Neural progenitor cell (in vitro differentiated cells): ENCODE results near the gene VSIG10L2. TPM values are rescaled to one million over a fixed set of nuclear protein-coding genes. Genes with fewer than 3 reads are reported as not detected.

Experiments used
- DNase-seq: peaks from one replicate; pipeline ENCODE4 v3.0.0-alpha.2; 2016; ENCODE audit warnings: low spot score
- H2AFZ ChIP-seq: fragments of 200-600 bp; sonication (generic); replicated peaks from 2 replicates; pipeline ENCODE4 v1.6.1; 2016; ENCODE audit warnings: antibody characterized with exemption
- H3F3A ChIP-seq: fragments of 200-600 bp; sonication (generic); 2 replicates; pipeline ENCODE4 v1.6.1; 2016; ENCODE audit warnings: antibody characterized with exemption, low read depth
- H3K27ac ChIP-seq: fragments of 200-600 bp; sonication (generic); 2 replicates; pipeline ENCODE4 v1.5.1; 2016; ENCODE audit warnings: mild to moderate bottlenecking
- H3K27me3 ChIP-seq: fragments of 200-600 bp; sonication (generic); 2 replicates; pipeline ENCODE4 v1.6.1; 2016; ENCODE audit warnings: mild to moderate bottlenecking, moderate library complexity
- H3K36me3 ChIP-seq: fragments of 200-600 bp; sonication (generic); 2 replicates; pipeline ENCODE4 v1.5.1; 2016
- H3K4me1 ChIP-seq: fragments of 200-600 bp; sonication (generic); 2 replicates; pipeline ENCODE4 v1.6.1; 2016; ENCODE audit warnings: mixed run types
- H3K4me2 ChIP-seq: fragments of 200-600 bp; sonication (generic); 2 replicates; pipeline ENCODE4 v1.6.1; 2016
- H3K4me3 ChIP-seq: fragments of 200-600 bp; sonication (generic); 2 replicates; pipeline ENCODE4 v1.5.1; 2016
- H3K79me2 ChIP-seq: fragments of 200-600 bp; sonication (generic); 2 replicates; pipeline ENCODE4 v1.6.1; 2016; ENCODE audit warnings: low read depth
- H3K9ac ChIP-seq: fragments of 200-600 bp; sonication (generic); 2 replicates; pipeline ENCODE4 v1.6.1; 2016
- H3K9me3 ChIP-seq: fragments of 200-600 bp; sonication (generic); 2 replicates; pipeline ENCODE4 v1.5.1; 2016; ENCODE audit warnings: low read depth
- H4K20me1 ChIP-seq: fragments of 200-600 bp; sonication (generic); 2 replicates; pipeline ENCODE4 v1.6.1; 2016; ENCODE audit warnings: low read depth
- H3K27ac Mint-ChIP-seq: 3 replicates; pipeline ENCODE4 v1.8.0; 2021; ENCODE audit warnings: mixed read lengths
- H3K27me3 Mint-ChIP-seq: 2 replicates; pipeline ENCODE4 v1.8.0; 2022; ENCODE audit warnings: low read depth, mild to moderate bottlenecking, inconsistent platforms, moderate library complexity, mixed read lengths; ENCODE audit not compliant: insufficient read depth
- H3K36me3 Mint-ChIP-seq: 3 replicates; pipeline ENCODE4 v1.8.0; 2021; ENCODE audit warnings: mixed read lengths
- H3K4me1 Mint-ChIP-seq: 3 replicates; pipeline ENCODE4 v1.8.0; 2021; ENCODE audit warnings: mixed read lengths
- H3K4me3 Mint-ChIP-seq: 3 replicates; pipeline ENCODE4 v1.8.0; 2021; ENCODE audit warnings: mild to moderate bottlenecking, moderate library complexity, mixed read lengths
- H3K9me3 Mint-ChIP-seq: 3 replicates; pipeline ENCODE4 v1.8.0; 2020; ENCODE audit warnings: mixed read lengths
- CTCF ChIP-seq: fragments of 200-600 bp; sonication (generic); IDR thresholded peaks from 2 replicates; pipeline ENCODE4 v1.5.1; 2017; ENCODE audit warnings: antibody characterized with exemption, mild to moderate bottlenecking
- EZH2 ChIP-seq: fragments of 200-600 bp; sonication (generic); IDR thresholded peaks from 2 replicates; pipeline ENCODE4 v1.6.1; 2017; ENCODE audit warnings: antibody characterized with exemption, mild to moderate bottlenecking, moderate library complexity
- EZH2phosphoT487 ChIP-seq: fragments of 200-600 bp; sonication (generic); IDR thresholded peaks from 2 replicates; pipeline ENCODE4 v1.6.1; 2017; ENCODE audit warnings: antibody characterized with exemption
- total RNA-seq: library from RNA; depleted of rRNA; stranded (reverse); fragments of >200 nt; gene quantifications from 2 replicates; pipeline ENCODE4 v1.2.3, GENCODE V29; 2015; ENCODE audit warnings: low replicate concordance

The VSIG10L2 gene
- total RNA-seq, 1 donor from 2014 or later: not detected

- Mint-ChIP-seq H3K4me3 (no peak overlapping the region), H3K27me3 (no peaks in the 10 kb centered on the region), H3K9me3 (no peaks in the 10 kb centered on the region), H3K36me3 (peaks cover 69% of the 10 kb centered on the region), H3K4me1 (peaks cover 13% of the 10 kb centered on the region), H3K27ac (no peak overlapping the region)
- H3K27me3 ChIP-seq: no peaks in the 10 kb centered on the region
- no peak overlapping the region for H3K4me2 ChIP-seq
- H4K20me1 ChIP-seq: no peaks in the 10 kb centered on the region
- peaks cover under 1% of the 10 kb centered on the region for H3F3A ChIP-seq
- no peak overlapping the region for H3K4me3 ChIP-seq
- no peaks in the 10 kb centered on the region for H3K9me3 ChIP-seq
- H3K27ac ChIP-seq: peak overlapping the region; percentile 11
- TF ChIP-seq EZH2 (no peak), EZH2phosphoT487 (no peak), CTCF (no peak)
- H3K9ac ChIP-seq: no peak overlapping the region
- no peak for DNase-seq
- H3K79me2 ChIP-seq: no peaks in the 10 kb centered on the region
- H2AFZ ChIP-seq: no peak overlapping the region
- peaks cover 8% of the 10 kb centered on the region for H3K36me3 ChIP-seq
- H3K4me1 ChIP-seq: peaks cover 15% of the 10 kb centered on the region
Measured at GRCh38 chr11:125990244-125990643, 44.4 kb downstream of the VSIG10L2 start.

- peaks cover 20% of the 10 kb centered on the region for H3K4me1 Mint-ChIP-seq
- no peak overlapping the region for H3K27ac ChIP-seq
- no peak overlapping the region for H3K4me3 Mint-ChIP-seq
- no peak overlapping the region for H3K27ac Mint-ChIP-seq
- H3K36me3 ChIP-seq: peaks cover 8% of the 10 kb centered on the region
- H2AFZ ChIP-seq: no peak overlapping the region
- no peaks in the 10 kb centered on the region for H3K9me3 ChIP-seq
- H3K27me3 Mint-ChIP-seq: no peaks in the 10 kb centered on the region
- no peaks in the 10 kb centered on the region for H4K20me1 ChIP-seq
- no peak overlapping the region for H3K4me3 ChIP-seq
- H3F3A ChIP-seq: peaks cover 3% of the 10 kb centered on the region
- peaks cover 17% of the 10 kb centered on the region for H3K4me1 ChIP-seq
- H3K79me2 ChIP-seq: no peaks in the 10 kb centered on the region
- H3K27me3 ChIP-seq: no peaks in the 10 kb centered on the region
- no peak for TF ChIP-seq EZH2phosphoT487
- TF ChIP-seq EZH2: no peak
- TF ChIP-seq CTCF: no peak
- peaks cover 63% of the 10 kb centered on the region for H3K36me3 Mint-ChIP-seq
- no peak overlapping the region for H3K4me2 ChIP-seq
- no peaks in the 10 kb centered on the region for H3K9me3 Mint-ChIP-seq
- no peak for DNase-seq
- no peak overlapping the region for H3K9ac ChIP-seq
Measured at GRCh38 chr11:125992893-125993292, 47.0 kb downstream of the VSIG10L2 start.

- H3K9ac ChIP-seq: no peak overlapping the region
- DNase-seq: no peak
Measured at GRCh38 chr11:125994509-125994908, 48.7 kb downstream of the VSIG10L2 start.

More at GRCh38 chr11:125994509-125994908, 48.7 kb downstream of the VSIG10L2 start:
- Histone ChIP-seq H3K4me2 (no peak overlapping the region), H3K27ac (no peak overlapping the region), H4K20me1 (no peaks in the 10 kb centered on the region), H3K4me3 (no peak overlapping the region), H3F3A (peaks cover 3% of the 10 kb centered on the region), H2AFZ (no peak overlapping the region), H3K9me3 (no peaks in the 10 kb centered on the region), H3K79me2 (no peaks in the 10 kb centered on the region), H3K4me1 (peaks cover 17% of the 10 kb centered on the region), H3K27me3 (no peaks in the 10 kb centered on the region), H3K36me3 (peaks cover 8% of the 10 kb centered on the region)
- H3K27me3 Mint-ChIP-seq: no peaks in the 10 kb centered on the region
- TF ChIP-seq EZH2phosphoT487: no peak
- TF ChIP-seq CTCF: no peak
- no peak for TF ChIP-seq EZH2
- no peak overlapping the region for H3K27ac Mint-ChIP-seq
- H3K4me3 Mint-ChIP-seq: no peak overlapping the region
- no peaks in the 10 kb centered on the region for H3K9me3 Mint-ChIP-seq
- H3K36me3 Mint-ChIP-seq: peaks cover 67% of the 10 kb centered on the region
- peaks cover 20% of the 10 kb centered on the region for H3K4me1 Mint-ChIP-seq
